Measurements from ENCODE around the gene PTGER2.

DNA sequence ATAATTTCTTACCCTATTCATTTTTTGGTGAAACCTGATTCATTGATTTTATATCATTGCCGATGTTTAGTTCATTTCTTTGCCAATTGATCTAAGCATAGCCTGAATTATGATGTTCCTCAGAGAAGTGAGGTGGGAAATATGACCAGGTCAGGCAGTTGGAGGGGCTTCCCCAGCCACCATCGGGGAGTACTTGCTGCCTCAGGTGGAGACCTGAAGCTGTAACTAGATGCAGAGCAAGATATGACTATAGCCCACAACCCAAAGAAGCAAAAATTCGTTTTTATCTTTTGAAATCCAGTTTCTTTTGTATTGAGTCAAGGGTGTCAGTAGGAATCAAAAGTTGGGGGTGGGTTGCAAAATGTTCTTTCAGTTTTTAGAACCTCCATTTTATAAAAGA is 38.7 kb upstream of the PTGER2 start:
- TF ChIP-seq CTCF (IDR thresholded peaks at IDR 0.05; ENCODE audit: poor library complexity, severe bottlenecking) (no peak), RAD21 (conservative IDR thresholded peaks at IDR 0.05) (no peak)

All from neural cell (in vitro differentiated cells).